COLO829 (cell line): ENCODE results near the gene CNIH3.

Source experiments
- DNase-seq: peaks from one replicate; pipeline ENCODE4 v3.0.0; 2012; ENCODE audit warnings: low spot score

CNIH3 gene

DNA sequence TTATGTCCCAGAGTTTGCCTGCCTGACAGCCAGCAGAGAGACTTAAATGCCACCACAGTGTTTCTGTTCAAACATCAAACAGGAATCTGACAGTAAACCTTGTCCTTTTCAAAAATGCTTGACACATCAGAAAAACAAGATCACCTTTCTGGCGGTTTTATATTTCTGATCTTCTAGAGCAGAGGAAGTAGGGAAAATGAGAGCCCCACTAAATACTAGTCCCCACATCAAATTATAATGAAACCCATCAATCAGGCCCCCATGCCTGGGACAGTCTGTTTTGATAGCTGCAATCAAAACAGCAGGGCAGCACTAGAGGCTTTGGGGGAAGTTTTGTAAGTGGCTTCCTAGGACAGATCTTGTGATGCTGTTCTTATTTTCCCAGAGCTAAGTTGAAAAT, 129.3 kb downstream of the CNIH3 start:
- no peak for DNase-seq

DNA sequence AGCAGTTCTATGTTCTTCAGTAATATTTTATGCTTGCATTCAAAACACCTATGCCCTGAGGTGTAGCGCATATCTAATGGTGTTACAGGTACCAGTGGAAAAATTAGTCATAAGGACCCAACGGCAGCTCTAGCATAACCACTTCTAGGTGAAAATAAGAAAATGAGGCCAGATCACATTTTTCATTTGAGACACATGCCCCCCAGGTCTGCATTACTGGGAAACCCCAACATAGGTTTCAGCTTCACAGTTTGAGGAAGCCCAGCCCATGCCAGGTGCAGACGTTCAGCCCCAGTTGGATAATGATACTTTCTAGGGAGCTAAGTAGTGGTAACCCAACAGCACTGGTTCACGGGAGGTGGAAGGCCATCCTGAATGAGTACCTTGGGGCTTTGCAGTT, 129.8 kb downstream of the CNIH3 start:
- DNase-seq, result no peak

DNA sequence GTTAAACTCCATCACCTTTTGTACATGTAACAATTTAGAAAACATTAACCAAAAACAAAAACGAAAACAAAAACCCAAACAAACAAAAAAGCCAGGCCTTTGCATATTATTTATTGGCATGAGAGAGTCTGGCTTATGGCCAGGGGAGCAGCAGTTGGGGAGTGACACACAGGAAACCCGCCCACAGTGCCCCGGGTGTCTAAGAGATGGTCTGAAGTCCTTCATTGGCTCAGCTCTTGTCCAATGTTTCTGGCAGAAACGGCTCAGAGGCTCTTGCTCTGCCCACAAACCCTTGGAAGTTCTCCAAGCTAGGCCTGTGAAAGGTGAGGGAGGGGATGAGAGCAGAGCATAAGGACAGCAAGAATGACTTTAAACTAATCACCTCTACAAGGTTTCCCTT, 131.5 kb downstream of the CNIH3 start:
- peak; percentile 97 for DNase-seq

DNA sequence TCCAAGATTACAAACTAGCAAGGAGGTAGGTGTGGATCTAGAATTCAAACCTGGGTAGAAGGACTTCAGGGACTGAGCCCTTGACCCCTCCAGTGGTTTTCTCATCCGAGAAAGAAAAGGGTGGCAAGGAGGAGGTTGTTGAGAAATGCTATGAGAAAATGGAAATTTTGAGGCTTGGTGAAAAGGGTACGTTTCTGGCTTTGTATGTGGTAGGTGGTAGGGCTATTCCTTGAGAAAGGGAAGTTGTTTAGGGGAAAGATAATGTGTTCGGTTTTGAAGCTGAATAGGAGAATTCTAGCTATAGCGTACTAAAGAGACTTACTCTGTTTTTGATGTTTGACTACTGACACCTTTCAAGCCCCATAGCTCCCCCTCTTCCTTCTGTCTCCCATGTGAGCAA, 133.8 kb downstream of the CNIH3 start:
- no peak for DNase-seq

DNA sequence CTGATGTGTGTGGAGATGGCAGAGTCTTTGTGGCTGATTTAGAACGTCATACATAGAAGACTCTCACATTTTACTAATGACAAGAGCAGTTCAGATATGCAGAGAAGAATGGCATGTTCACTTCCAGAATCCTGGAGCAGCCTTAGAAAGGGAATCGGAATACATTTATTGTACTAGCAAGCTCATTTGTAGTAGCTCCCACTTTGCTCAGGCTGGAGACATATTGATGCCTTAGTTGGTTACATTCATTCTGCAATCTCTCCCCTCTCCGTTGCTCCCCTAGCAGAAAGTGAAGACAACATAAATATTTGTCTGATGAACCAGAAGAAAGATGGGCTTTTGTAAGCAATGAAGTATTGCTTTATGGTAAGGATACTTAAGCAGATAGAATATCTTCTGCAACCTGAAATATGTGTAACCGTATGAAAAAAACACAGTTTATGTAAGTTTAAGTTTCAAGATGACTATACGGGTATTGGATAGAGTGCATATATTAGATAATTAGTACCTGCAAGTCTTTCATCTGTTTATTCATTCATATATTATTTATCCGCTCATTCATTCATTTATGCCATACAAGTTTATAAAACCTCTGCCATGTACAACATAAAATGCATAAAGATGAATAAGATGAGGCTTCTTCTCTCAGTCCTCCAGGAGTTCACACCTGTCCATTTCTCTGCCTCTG, 135.7 kb downstream of the CNIH3 start:
- no peak for DNase-seq

DNA sequence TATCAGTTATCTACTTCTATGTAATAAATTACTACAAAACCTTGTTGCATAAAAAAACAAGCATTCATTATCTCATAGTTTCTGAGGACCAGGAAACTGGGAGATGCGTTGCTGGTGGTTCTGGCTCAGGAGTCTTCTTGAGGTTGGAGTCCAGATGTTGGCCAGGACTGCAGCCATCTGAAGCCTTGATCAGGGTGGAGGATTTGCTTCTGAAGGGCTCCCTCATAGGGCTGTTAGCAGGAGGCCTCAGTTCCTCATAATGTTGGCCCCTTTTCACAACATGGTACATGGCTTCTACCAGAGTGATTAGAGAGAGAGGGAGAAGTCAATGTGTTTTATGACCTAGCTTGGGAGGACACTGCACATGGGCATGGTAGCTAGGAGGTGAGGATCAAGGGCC, 137.4 kb downstream of the CNIH3 start:
- DNase-seq, result no peak

DNA sequence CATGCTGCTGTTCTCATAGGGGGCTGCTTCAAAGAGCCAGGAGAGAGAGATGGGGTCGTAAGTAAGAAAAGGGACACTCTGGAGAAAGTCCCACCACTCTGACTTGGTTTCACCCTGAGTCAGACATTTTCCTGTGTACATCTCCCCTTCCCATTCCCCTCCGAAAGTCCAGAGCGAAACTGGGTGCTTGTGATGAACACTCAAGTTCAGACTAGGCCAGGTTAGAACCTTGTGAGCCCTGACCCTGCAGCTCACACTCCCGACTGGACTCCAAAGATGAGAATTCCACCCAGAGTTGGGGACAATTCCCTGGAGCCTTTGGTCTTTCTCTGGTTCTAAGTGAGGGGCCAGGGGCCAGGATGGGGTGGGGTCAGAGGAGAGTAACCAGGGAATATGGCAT, 139.5 kb downstream of the CNIH3 start:
- DNase-seq, result no peak

DNA sequence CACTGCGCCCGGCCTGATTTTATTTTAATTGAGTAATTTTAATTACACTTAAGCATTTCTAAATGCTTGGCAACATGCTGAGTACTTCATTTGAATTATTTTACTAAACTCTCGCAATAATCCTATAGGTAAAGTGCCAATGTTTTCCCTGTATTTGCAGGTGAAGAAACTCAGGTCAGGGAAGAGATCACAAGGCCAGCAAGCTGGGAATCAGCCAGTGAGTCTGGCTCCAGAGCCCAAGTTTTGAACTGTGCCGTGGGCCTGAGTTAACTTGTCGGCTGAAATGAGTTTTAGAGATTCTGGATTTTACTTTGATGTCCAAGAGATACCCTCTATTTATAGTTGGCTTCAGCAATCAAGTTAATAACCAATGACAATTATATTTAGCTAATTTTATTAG, 141.4 kb downstream of the CNIH3 start:
- DNase-seq, result no peak

DNA sequence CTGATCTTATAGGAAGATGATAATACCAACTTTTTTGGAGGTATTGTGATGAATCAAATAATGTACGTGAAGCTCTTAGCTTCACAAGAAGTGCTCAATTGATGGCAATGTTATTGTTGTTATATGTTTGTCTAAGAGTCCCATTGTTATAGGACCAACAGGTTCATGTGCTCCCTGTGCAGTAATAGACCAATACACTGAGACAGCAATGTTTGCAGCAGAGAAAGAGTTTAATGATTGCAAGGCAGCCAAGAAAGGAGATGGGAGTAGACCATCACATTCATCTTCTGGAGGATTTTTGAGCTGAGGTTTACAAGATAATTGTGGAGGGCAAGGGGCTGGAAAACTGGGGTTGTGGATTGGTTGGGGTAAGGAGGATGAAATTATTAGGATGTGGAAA, 143.0 kb downstream of the CNIH3 start:
- no peak for DNase-seq

DNA sequence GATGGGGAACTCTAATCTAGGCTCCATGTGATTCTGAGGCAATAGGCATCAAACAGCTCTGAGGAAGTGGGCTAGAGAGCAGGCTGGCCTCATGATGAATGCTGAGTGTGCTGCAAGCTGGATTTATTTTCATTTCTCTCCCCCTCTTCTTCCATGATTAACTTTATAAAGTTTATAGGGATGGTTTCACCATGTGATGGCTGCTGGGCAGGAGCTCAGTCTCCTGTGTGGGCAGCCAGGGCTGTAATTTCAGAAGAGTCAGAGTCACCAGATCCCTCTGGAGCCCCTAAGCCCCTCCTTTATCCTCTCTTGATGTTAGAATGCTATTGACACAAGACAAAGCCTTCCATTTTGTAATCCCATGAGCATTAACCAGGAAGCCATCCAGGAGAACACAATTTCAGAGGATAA, 143.6 kb downstream of the CNIH3 start:
- DNase-seq, result peak; percentile 92

DNA sequence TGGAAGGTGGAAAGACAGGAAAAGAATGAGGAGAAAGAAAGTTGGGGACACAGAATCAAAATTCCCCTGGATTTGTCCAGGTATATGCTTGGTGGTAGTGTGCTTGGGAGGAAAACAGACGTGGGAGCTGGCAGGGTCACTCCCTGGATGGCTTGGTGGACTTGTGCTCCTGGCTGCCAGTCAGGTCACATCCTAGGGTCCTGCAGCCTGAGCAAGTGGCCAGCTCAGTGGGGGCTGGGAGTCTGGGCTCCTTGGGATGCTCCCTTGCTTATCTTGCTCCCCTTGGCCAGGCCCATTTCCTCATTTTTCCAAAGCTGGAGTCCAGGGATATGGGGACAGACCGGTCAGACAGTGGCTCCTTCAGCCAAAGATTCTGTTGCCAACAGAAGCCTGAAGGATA, 144.0 kb downstream of the CNIH3 start:
- no peak for DNase-seq

DNA sequence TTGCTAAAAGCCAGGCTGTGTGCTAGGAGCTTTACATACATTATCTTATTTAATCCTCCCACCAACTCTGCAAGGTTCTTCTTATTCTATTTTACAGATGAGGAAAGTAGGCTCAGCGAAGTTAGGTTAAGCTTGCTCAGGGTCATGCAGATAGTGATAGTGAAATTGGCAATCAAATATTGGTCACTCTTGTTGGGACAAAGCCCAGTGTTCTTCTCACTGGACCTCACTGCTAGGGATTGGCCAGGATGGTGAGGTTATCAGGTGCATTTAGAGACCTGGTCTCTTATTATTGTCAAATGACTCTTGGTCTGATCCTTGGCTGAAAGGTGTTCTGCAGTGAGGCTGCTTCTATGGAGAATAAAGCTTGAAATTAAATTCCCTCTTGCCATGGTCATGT, 145.1 kb downstream of the CNIH3 start:
- no peak for DNase-seq

DNA sequence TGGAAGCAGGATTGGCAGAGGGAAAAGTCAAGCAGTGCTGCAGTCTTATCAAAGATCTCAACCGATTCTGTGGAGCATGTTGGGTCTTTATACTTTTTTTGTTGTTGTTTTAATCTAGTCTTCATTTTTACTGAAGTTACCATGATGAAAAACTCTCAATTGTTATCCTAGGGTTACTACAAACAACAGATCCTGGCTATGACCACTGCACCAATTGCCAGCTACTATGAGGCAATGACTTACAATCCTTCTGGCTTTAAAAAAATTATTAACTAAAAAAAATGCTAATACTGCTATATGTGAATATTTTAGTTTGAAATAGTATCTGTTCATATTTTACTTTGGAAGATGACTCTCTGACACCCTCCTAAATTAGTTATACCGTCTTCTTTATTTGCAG, 145.9 kb downstream of the CNIH3 start:
- DNase-seq, result no peak

DNA sequence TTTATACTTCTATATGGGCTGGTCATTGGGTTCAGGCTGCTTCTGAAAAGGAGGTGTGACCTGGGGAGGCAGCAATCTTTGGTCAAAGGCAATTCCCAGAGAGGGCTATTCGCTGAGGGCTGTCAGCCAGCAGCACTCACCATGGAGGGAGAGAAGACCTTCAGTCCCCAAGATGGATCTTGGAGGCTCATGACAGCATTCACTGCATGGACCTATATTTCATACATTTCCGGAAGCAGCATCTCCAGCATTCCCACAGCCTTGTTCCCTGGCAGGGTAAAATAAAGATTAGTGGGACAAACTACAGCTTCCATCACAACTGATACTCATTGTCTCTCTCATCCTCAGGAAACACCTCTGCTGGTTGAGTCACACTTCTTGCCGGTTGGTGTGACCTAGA, 146.6 kb downstream of the CNIH3 start:
- DNase-seq, result no peak

DNA sequence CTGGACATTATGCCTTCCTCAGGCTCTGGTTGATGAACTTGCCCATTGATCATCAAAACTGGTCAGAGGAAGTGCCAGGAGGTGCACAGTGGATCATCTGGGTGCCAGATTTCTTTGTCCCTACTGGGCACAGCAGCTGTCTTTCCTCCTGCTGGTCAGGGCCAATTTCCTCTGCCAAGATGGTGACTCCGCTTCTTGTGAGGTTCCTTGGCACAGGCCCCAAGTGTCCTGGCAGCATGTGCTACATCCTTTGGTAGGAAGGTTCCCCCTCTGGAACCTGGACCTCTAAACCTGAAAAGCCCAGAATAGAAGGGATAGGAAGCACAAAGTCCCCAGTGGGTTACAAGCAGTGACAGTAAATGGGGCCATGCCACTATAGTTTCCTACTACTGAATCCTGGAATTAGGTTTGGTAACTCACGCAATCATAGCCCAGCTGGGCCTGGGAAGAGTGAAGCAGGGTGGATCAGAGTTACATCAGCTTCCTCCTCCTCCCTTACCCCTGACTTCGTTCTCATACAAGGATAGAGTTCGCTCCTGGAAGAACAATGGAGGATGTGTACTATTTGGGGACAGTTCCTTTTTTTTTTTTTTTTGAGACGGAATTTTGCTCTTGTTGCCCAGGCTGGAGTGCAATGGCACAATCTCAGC, 147.1 kb downstream of the CNIH3 start:
- no peak for DNase-seq

DNA sequence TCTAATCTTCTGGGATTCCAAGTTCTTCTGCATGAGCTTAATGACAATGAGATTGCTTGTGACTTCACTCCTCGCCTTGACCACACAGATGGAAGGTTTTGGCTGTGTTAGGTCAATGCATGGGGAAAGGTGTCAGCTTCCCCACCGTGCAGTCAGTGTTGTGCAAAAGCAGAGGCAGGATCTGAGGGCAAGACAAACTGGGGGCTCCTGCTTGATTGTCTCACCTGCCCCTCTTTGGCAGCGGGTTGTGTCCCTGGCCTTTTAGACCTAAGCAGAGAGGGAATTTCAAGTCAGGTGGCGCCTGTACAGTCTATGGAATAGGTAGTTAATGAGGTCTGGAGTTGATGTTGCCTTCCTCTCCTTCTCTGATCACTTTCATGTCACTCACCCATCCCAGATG, 150.1 kb downstream of the CNIH3 start:
- DNase-seq, result no peak

DNA sequence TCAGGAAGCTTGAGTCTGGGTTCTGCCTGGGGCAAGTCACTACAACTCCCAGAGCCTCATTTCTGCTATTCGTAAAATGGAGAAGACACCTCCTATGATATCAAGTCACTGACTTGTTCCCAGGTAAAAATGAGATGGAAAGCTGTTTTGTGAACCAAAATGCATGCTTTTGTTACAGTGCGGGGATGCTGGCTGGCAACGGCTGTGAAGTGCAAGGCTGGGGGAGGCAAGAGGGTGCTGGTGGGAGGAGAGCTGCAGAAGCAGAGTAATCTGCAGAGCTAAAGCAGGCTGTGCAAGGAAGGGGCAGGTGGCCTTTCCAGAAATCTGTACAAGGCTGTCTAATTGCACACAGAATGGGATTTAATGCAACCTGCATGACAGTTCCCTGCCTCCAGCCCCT, 150.9 kb downstream of the CNIH3 start:
- no peak for DNase-seq

DNA sequence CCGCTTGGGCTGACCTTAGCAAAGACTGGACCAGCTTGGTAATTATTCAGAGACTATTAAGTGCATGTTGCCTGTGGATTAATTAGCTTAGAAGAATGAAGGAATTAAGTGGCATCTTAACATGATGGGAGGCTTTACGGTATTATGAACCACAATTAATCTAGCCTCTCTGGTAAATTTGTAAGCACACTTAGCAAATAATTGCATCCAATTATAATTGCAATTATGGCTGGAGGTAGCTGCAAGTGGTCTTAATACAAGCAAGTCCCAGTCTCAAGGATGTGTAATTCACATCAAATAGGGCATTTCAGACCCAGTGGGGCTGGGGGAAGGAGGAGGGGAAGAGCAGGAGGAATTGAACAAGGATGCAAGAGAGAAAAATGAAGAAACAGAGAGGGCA, 151.6 kb downstream of the CNIH3 start:
- no peak for DNase-seq

DNA sequence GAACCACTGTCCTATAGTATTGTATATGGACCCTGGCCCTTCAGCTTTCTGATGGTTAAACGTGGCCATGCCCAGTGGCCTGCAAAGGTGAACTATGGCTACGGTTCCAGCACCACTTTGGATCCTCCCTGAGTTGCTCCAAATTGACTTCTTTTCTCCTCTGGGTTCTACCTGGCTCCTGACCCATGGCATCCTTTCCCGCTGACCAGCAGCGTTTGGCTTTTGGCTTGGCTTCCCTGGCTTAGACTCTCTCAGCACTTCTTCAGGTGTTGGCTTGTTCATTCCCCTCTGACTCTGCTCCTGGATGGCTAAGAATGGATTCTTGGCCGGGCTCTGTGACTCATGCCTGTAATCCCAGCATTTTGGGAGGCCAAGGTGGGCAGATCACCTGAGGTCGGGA, 152.9 kb downstream of the CNIH3 start:
- DNase-seq, result no peak

DNA sequence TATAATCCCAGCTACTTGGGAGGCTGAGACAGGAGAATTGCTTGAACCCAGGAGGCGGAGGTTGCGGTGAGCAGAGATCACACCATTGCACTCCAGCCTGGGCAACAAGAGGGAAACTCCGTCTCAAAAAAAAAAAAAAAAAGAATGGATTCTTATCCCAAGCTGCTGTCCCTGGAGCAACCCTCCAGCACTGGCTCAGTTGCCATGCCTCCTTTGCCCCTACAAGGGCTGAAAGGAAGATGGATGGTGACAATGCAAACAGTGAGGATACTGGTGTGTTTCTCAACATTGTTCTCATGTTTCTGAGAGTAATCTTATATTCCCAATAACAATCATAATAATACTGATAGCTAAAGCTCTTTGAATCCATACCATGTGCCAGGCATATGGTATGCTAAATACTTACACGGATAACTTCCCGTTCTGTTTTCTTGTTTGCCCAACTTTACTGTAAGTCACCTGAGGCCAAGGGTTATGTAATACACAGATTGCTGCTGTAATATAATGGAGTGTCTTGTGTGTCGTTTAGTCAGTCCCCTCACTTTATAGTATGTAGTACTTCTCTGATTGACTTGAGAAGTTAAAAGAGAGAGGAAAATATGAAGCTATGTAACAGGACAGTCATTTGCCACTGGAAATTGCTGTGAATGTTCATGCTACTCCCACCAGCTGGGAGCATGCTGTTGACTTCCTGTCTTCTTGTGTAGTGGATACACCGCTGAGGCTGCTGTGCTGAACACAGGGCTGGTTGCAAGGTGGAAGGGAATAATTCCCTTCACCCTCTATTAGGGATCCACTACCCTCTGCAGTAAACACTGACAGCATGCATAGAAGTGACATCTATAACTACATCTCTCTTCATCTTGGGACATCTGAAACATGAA, 153.6 kb downstream of the CNIH3 start:
- no peak for DNase-seq

DNA sequence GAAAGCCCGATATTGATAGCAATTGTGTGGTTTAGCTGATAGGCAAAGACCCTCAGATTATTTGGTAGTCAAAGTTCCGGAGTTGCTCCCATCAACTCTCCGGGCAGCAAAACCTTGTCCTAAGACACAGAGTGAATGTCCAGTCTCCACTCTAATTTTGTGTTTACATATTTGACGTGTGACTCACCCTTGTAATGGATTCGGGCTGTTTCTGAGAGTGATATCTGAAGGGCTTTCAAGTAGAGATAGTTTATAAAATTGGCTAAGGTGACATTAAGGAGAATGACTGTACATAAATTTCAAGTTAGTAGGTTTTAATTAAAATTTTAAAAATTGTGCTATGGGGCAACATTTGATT, 154.2 kb downstream of the CNIH3 start:
- peak; percentile 84 for DNase-seq

DNA sequence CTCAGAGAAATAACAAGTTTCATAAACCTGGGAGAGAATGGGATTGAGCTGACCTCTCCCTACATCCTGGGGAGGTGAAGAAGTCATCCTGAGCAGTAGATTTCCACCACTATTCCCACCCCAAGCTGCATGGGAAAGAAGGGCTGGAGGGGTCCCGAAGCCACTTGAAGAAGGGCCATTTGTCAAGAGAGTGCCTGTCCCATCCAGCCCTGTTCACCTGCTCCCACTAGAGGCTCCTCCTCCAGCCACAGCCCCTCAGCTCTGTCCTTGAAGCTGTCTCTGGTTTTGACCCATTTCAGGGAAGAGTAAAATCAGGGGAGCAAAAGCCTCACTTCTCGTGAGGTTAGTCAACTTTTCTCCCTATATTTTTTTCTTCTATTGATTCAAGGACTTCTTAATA, 157.5 kb downstream of the CNIH3 start:
- no peak for DNase-seq

DNA sequence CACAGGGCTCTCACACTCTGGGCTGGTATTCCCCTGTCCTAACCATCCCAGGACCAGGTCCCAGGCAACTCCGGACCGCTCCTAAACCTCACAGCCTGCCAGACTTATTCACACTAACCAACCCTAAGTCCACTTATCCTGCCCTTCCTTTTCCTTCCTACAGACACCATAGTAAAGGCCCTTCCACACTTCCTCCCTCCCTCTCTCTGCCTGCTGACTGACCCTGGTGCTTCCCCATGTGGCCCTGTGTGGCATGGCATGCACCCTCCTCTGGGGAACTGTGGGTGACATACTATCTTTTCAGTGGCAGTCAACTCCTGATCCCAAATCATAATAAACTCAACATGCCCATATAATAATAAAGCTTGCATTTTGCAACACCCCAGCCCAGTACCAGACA, 158.3 kb downstream of the CNIH3 start:
- no peak for DNase-seq
